ENCODE results near the gene TRPC5OS. TPM values are rescaled to one million over a fixed set of nuclear protein-coding genes. Genes with fewer than 3 reads are reported as not detected.

TRPC5OS gene
- total RNA-seq, 4 donors from 2014 or later, result not detected

DNA sequence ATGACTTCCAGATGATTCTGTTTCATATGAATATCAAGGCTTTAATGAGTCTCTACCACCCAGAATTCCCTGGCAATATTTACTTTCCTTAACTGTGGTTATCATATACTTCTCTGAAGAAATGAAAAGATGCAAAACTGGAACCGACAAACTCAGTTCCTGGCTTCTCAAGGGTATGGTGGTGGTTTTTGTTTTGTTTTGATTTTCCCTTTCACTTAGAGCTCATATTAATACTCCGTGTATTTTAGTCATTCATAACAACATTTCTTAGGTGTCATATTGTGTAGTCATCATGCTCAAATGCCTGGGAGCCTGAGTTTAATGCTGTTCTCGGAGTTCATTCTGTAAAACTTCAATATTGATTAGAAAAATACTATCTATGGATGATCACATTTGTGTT, 665 bp downstream of the TRPC5OS start:
- H3K27me3 ChIP-seq, result no peaks in the 10 kb centered on the region
- TF ChIP-seq EP300 (IDR thresholded peaks at IDR 0.05) (no peak), POLR2AphosphoS5 (IDR thresholded peaks at IDR 0.05) (no peak), POLR2A (IDR thresholded peaks at IDR 0.05) (no peak)
- TF ChIP-seq, protein P1, sequence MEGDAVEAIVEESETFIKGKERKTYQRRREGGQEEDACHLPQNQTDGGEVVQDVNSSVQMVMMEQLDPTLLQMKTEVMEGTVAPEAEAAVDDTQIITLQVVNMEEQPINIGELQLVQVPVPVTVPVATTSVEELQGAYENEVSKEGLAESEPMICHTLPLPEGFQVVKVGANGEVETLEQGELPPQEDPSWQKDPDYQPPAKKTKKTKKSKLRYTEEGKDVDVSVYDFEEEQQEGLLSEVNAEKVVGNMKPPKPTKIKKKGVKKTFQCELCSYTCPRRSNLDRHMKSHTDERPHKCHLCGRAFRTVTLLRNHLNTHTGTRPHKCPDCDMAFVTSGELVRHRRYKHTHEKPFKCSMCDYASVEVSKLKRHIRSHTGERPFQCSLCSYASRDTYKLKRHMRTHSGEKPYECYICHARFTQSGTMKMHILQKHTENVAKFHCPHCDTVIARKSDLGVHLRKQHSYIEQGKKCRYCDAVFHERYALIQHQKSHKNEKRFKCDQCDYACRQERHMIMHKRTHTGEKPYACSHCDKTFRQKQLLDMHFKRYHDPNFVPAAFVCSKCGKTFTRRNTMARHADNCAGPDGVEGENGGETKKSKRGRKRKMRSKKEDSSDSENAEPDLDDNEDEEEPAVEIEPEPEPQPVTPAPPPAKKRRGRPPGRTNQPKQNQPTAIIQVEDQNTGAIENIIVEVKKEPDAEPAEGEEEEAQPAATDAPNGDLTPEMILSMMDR (IDR thresholded peaks at IDR 0.05), result no peak
- no peak for DNase-seq (ENCODE audit: low spot score in 2 of 2)
- no peaks in the 10 kb centered on the region for H3K9me3 ChIP-seq
- no peak overlapping the region for H3K4me3 ChIP-seq
- no peaks in the 10 kb centered on the region for H3K36me3 ChIP-seq
- no peak overlapping the region for H3K27ac ChIP-seq
- H3K4me1 ChIP-seq, result no peaks in the 10 kb centered on the region
- 59% methylated on average over 3 of the region's 3 CpGs for WGBS

DNA sequence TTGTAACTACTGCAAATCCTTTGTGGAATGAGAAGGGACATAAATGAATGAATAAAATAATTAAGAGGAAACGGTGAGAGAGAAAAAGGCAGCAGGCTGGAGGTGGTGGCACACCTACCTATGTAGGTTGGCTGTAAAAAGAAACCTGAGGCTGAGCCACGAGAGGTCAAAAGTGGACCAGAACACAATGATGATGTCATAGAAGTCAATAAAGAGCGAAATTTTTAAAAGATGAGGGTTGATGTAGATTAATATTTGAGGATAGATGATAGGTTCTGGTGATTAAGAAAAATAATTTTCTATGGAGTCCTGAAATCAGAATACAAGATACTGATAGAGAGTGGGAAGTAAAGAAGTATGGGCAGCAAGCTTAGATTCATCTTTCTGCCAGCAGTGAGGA, 1.7 kb downstream of the TRPC5OS start:
- Histone ChIP-seq H3K36me3 (no peaks in the 10 kb centered on the region), H3K4me1 (no peaks in the 10 kb centered on the region), H3K27me3 (no peaks in the 10 kb centered on the region), H3K9me3 (no peaks in the 10 kb centered on the region), H3K27ac (no peak overlapping the region), H3K4me3 (no peak overlapping the region)
- no peak for TF ChIP-seq POLR2AphosphoS5 (IDR thresholded peaks at IDR 0.05)
- TF ChIP-seq, protein P1 (IDR thresholded peaks at IDR 0.05), result no peak
- no peak for TF ChIP-seq EP300 (IDR thresholded peaks at IDR 0.05)
- TF ChIP-seq POLR2A (IDR thresholded peaks at IDR 0.05), result no peak
- WGBS, result 66% methylated on average over 3 of the region's 3 CpGs
- DNase-seq (ENCODE audit: low spot score in 2 of 2), result no peak

DNA sequence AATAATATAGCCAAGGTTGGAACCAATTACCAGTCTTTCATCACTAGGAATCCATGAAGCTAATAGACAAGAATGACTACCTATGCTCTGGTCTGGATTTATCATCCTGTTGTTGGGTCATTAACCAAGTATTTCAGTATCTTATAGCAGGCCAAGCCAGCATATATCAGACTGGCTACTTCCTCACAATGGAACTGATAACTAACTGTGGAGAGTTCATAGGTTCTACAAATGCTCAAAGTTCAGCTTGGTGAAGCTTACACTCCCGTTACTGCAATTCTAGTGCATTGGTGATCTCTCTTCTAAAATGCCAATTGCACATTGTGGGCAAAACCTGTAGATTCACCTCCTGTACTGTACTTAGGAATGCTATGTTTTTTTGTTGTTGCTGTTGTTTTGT, 4.8 kb downstream of the TRPC5OS start:
- Histone ChIP-seq H3K4me1 (no peaks in the 10 kb centered on the region), H3K27me3 (no peaks in the 10 kb centered on the region), H3K4me3 (no peak overlapping the region), H3K36me3 (no peaks in the 10 kb centered on the region), H3K9me3 (no peaks in the 10 kb centered on the region), H3K27ac (no peak overlapping the region)
- DNase-seq (ENCODE audit: low spot score in 2 of 2), result no peak
- WGBS, result 94% methylated on average over 1 of the region's 1 CpG
- TF ChIP-seq EP300 (IDR thresholded peaks at IDR 0.05), result no peak
- TF ChIP-seq POLR2AphosphoS5 (IDR thresholded peaks at IDR 0.05), result no peak
- TF ChIP-seq, protein P1 (IDR thresholded peaks at IDR 0.05), result no peak
- TF ChIP-seq POLR2A (IDR thresholded peaks at IDR 0.05), result no peak

DNA sequence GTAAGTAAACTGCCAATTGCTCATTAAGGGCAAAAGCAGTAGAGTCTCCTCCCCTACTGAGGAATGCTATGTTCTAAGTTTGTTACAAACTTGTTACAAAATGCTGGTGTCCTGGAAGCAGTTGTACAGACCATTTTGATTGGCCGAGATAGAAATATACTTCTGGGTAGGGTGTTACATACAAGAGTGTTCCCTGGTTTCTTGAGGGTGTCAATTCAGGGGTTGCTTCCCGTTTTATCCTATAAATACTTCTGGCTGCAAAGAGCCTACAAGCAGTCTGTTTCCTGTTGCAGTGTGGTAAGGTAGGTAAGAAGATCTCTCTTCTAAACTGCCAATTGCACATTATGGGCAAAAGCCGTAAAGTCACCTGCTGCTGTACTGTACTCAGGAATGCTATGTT, 5.7 kb downstream of the TRPC5OS start:
- Histone ChIP-seq H3K9me3 (no peaks in the 10 kb centered on the region), H3K4me3 (no peak overlapping the region), H3K27ac (no peak overlapping the region), H3K27me3 (no peaks in the 10 kb centered on the region), H3K4me1 (no peaks in the 10 kb centered on the region), H3K36me3 (no peaks in the 10 kb centered on the region)
- no peak for DNase-seq (ENCODE audit: low spot score in 2 of 2)
- TF ChIP-seq EP300 (IDR thresholded peaks at IDR 0.05) (no peak), POLR2AphosphoS5 (IDR thresholded peaks at IDR 0.05) (no peak), POLR2A (IDR thresholded peaks at IDR 0.05) (no peak)
- TF ChIP-seq, protein P1 (IDR thresholded peaks at IDR 0.05), result no peak
- 92% methylated on average over 3 of the region's 3 CpGs for WGBS

DNA sequence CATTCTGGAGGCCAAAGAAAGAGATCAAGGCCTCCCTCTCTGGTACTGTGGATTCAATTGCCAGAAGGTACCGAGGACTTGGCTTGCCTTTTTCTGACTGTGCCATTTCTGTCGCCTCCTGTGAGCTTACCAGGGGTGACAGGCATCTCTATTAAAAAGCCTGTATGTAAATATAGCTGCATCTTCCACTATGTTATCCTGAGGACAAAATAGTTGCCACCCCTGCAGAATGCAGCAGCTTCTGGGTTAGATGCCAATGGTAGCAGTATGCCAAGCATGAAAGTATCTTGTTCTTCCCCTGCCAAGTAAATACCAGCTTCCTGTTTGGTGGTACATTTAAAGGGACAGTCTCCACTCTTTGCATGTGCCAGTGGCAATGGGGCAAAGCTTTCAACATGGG, 10.7 kb downstream of the TRPC5OS start:
- no peak for TF ChIP-seq POLR2AphosphoS5 (IDR thresholded peaks at IDR 0.05)
- Histone ChIP-seq H3K27me3 (no peaks in the 10 kb centered on the region), H3K27ac (no peak overlapping the region), H3K9me3 (no peaks in the 10 kb centered on the region), H3K36me3 (no peaks in the 10 kb centered on the region), H3K4me3 (no peak overlapping the region), H3K4me1 (no peaks in the 10 kb centered on the region)
- no peak for DNase-seq (ENCODE audit: low spot score in 2 of 2)
- 55% methylated on average over 2 of the region's 2 CpGs for WGBS

DNA sequence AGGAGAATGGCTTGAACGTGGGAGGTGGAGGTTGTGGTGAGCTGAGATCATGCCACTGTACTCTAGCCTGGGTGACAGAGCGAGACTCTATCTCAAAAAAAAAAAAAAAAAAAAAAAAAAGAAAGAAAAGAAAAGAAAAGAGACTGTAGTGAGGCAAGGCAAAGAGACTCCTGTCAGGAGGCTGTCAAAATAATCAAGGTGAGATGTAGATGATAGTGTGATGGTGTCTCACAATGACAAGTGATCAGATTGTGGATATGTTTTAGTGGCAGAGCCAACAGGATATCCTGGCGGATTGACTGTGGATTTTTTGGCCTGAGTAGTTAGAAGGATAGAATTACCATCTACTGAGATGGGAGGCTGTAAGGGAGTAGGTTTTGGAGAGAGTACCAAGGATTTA, 12.6 kb downstream of the TRPC5OS start:
- no peak for TF ChIP-seq EP300 (IDR thresholded peaks at IDR 0.05)
- TF ChIP-seq POLR2A (IDR thresholded peaks at IDR 0.05), result no peak
- TF ChIP-seq, protein P1 (IDR thresholded peaks at IDR 0.05), result no peak
- no peak for TF ChIP-seq POLR2AphosphoS5 (IDR thresholded peaks at IDR 0.05)
- no peaks in the 10 kb centered on the region for H3K27me3 ChIP-seq
- H3K4me3 ChIP-seq, result no peak overlapping the region
- no peaks in the 10 kb centered on the region for H3K4me1 ChIP-seq
- 77% methylated on average over 3 of the region's 3 CpGs for WGBS
- DNase-seq (ENCODE audit: low spot score in 2 of 2), result no peak
- no peaks in the 10 kb centered on the region for H3K36me3 ChIP-seq
- H3K27ac ChIP-seq, result no peak overlapping the region
- H3K9me3 ChIP-seq, result no peaks in the 10 kb centered on the region

All from suprapubic skin (tissue), 4 donors.